Natural killer cell (primary cell): ENCODE data around the gene C10orf71. TPM values are rescaled to one million over a fixed set of nuclear protein-coding genes. Genes with fewer than 3 reads are reported as not detected.

Experiments used
- ATAC-seq, 3 donors: fragments of 150-1000 bp in 2 of 3; fragments of 200-7000 bp in 1 of 3; cut with Tn5 transposase; 1 replicate in 1 of 3; 2 replicates in 2 of 3; pipeline ENCODE4 v1.10.0; 2021; ENCODE audit warnings: mild to moderate bottlenecking in 2 of 3, moderate library complexity in 2 of 3
- DNase-seq, 2 donors: peaks; one replicate each; pipeline versions ENCODE4 v3.0.0 to v3.0.0-alpha.2; 2013 to 2021; ENCODE audit warnings: mixed read lengths in 1 of 2
- H3K27ac ChIP-seq: one replicate; pipeline ENCODE4 v1.5.1; 2013; ENCODE audit warnings: mild to moderate bottlenecking, low read length
- H3K27me3 ChIP-seq: one replicate; pipeline ENCODE4 v1.6.1; 2013; ENCODE audit warnings: low read length; ENCODE audit not compliant: control insufficient read depth, insufficient read depth
- H3K36me3 ChIP-seq: one replicate; pipeline ENCODE4 v1.6.1; 2013; ENCODE audit warnings: low read length; ENCODE audit not compliant: control insufficient read depth, insufficient read depth
- H3K4me1 ChIP-seq: one replicate; pipeline ENCODE4 v1.6.1; 2013; ENCODE audit warnings: low read length; ENCODE audit not compliant: control insufficient read depth, insufficient read depth
- H3K4me3 ChIP-seq: one replicate; pipeline ENCODE4 v1.5.1; 2013; ENCODE audit warnings: low read length
- H3K9me3 ChIP-seq: one replicate; pipeline ENCODE4 v1.6.1; 2013; ENCODE audit warnings: low read length; ENCODE audit not compliant: control insufficient read depth, insufficient read depth
- H3K27ac Mint-ChIP-seq, 2 donors: one replicate each; pipeline ENCODE4 v1.8.0; 2022; ENCODE audit warnings: mild to moderate bottlenecking in 2 of 2, mixed read lengths in 2 of 2, moderate library complexity in 1 of 2
- H3K27me3 Mint-ChIP-seq, 2 donors: one replicate each; pipeline ENCODE4 v1.8.0; 2022; ENCODE audit warnings: low read depth in 2 of 2, mixed read lengths in 2 of 2
- H3K36me3 Mint-ChIP-seq: one replicate; pipeline ENCODE4 v1.8.0; 2022; ENCODE audit warnings: mixed read lengths
- H3K4me1 Mint-ChIP-seq, 2 donors: one replicate each; pipeline ENCODE4 v1.8.0; 2022; ENCODE audit warnings: mixed read lengths in 2 of 2
- H3K4me3 Mint-ChIP-seq: one replicate; pipeline ENCODE4 v1.8.0; 2022; ENCODE audit warnings: mild to moderate bottlenecking, moderate library complexity, mixed read lengths
- H3K9me3 Mint-ChIP-seq, 2 donors: one replicate each; pipeline ENCODE4 v1.8.0; 2022; ENCODE audit warnings: mixed read lengths in 2 of 2
- WGBS: methylation state at CpG from one replicate; pipeline ENCODE4 v1.1.7; 2013; ENCODE audit warnings: missing lambda C conversion rate; ENCODE audit not compliant: insufficient coverage; 5-methylcytosine and 5-hydroxymethylcytosine counted together
- intact Hi-C: fragments of 100-400 bp; cut with micrococcal nuclease; formaldehyde crosslinking; loops from one replicate; pipeline ENCODE4 v1.14.2; 2022
- total RNA-seq, 4 donors: library from RNA; stranded (reverse); fragments of 120-200 nt in 1 of 4; gene quantifications; one replicate each; pipeline versions ENCODE4 v1.2.3 to v1.2.4, GENCODE V29; 2013 to 2022
- TF ChIP-seq, protein P1 (sequence below): fragments of 200-600 bp; IDR thresholded peaks from one replicate; pipeline ENCODE4 v1.8.0; 2022; ENCODE audit warnings: antibody characterized with exemption

Gene C10orf71
- total RNA-seq, 3 donors from 2014 or later (not counting 1 experiment from before 2014, with no cell fraction given): not detected

DNA sequence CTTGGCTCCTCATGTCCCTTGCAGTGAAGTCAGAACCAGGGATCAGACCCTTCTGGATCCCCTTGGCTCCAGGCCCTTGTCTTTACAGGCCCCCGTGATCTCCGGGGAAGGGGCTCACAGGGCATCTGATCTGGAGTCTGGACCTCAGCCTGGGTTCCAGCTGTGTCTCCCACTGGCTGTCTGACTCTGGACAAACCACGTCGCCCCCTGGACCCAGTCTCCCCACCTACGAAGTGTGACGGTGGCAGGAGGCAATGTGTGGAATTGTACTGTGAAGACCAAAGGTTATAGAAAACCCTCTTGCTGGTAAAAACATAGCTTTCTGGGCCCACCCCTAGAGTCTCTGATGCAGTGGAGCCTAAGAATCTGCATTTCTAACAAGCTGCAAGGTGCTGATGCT lies 15.5 kb upstream of the C10orf71 start:
- 98% methylated on average over 6 of the region's 6 CpGs for WGBS
- H3K4me1 ChIP-seq: peaks cover 9% of the 10 kb centered on the region
- H3K27me3 Mint-ChIP-seq: peaks cover 0 to 2% of the 10 kb centered on the region in 2 donors
- no peak overlapping the region for H3K27ac Mint-ChIP-seq
- H3K36me3 ChIP-seq: no peaks in the 10 kb centered on the region
- ATAC-seq (no peak), DNase-seq (no peak)
- no peaks in the 10 kb centered on the region for H3K9me3 ChIP-seq
- H3K4me1 Mint-ChIP-seq: peaks cover 24 to 27% of the 10 kb centered on the region in 2 donors
- no peak overlapping the region for H3K4me3 ChIP-seq
- TF ChIP-seq, protein P1, sequence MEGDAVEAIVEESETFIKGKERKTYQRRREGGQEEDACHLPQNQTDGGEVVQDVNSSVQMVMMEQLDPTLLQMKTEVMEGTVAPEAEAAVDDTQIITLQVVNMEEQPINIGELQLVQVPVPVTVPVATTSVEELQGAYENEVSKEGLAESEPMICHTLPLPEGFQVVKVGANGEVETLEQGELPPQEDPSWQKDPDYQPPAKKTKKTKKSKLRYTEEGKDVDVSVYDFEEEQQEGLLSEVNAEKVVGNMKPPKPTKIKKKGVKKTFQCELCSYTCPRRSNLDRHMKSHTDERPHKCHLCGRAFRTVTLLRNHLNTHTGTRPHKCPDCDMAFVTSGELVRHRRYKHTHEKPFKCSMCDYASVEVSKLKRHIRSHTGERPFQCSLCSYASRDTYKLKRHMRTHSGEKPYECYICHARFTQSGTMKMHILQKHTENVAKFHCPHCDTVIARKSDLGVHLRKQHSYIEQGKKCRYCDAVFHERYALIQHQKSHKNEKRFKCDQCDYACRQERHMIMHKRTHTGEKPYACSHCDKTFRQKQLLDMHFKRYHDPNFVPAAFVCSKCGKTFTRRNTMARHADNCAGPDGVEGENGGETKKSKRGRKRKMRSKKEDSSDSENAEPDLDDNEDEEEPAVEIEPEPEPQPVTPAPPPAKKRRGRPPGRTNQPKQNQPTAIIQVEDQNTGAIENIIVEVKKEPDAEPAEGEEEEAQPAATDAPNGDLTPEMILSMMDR: no peak
- H3K27me3 ChIP-seq: no peaks in the 10 kb centered on the region
- H3K9me3 Mint-ChIP-seq: no peaks in the 10 kb centered on the region
- H3K36me3 Mint-ChIP-seq: no peaks in the 10 kb centered on the region
- intact Hi-C loops: no loop called here
- H3K27ac ChIP-seq: no peak overlapping the region
- no peak overlapping the region for H3K4me3 Mint-ChIP-seq

DNA sequence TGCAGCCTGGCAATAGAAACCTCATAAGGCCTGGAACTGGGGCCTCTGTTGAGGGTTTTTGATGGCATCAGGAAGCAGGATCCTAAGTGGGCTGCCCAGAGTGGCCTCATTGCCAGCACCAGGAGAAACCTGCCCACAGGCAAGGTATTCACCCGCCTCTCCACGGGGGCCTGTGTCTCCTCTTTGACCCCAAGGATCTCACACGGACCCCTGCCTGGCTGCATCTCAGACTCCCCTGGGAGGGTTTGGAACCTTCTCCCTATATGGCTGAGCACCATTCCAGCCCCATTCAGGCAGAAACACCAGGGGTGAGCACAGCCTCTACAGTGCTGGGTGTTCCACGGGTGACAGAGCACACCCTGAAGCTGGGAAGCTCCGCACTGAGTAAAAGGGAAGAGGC lies 14.6 kb upstream of the C10orf71 start:
- H3K4me3 Mint-ChIP-seq: no peak overlapping the region
- no peaks in the 10 kb centered on the region for H3K9me3 Mint-ChIP-seq
- no peaks in the 10 kb centered on the region for H3K36me3 ChIP-seq
- ATAC-seq: no peak
- peaks cover 20 to 23% of the 10 kb centered on the region in 2 donors for H3K4me1 Mint-ChIP-seq
- H3K27me3 Mint-ChIP-seq: peaks cover 0 to 2% of the 10 kb centered on the region in 2 donors
- H3K27me3 ChIP-seq: no peaks in the 10 kb centered on the region
- H3K27ac Mint-ChIP-seq: no peak overlapping the region
- no peak overlapping the region for H3K4me3 ChIP-seq
- H3K4me1 ChIP-seq: peaks cover 8% of the 10 kb centered on the region
- H3K9me3 ChIP-seq: no peaks in the 10 kb centered on the region
- intact Hi-C loops: no loop called here
- TF ChIP-seq, protein P1: no peak
- no peaks in the 10 kb centered on the region for H3K36me3 Mint-ChIP-seq
- DNase-seq: no peak
- no peak overlapping the region for H3K27ac ChIP-seq
- WGBS: 92% methylated on average over 5 of the region's 5 CpGs

DNA sequence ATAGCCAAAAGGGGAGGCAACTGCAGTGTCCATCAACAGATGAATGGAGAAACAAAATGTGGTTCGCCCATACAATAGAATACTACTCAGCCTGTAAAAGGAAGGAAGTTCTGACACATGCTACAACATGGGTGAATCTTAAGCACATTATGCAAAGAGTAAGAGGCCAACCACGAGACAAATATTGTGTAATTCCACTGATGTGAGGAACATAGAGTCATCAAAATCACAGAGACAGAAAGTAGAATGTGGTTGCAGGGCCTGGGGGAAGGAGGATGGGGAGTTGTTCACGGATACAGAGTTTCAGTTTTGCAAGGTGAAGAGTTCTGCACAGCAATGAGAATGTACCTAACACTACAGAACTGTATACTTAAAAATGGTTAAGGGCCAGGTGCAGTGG lies 13.7 kb upstream of the C10orf71 start:
- 57% methylated on average over 3 of the region's 3 CpGs for WGBS
- intact Hi-C loops: no loop called here
- Histone ChIP-seq H3K36me3 (no peaks in the 10 kb centered on the region), H3K27ac (no peak overlapping the region), H3K9me3 (no peaks in the 10 kb centered on the region), H3K27me3 (no peaks in the 10 kb centered on the region), H3K4me1 (no peaks in the 10 kb centered on the region), H3K4me3 (no peak overlapping the region)
- no peak overlapping the region for H3K4me3 Mint-ChIP-seq
- H3K27ac Mint-ChIP-seq: peak overlapping the region in 1 of 2 donors; percentile 74
- ATAC-seq: peak; percentile 36 to 58 (median 52)
- H3K27me3 Mint-ChIP-seq: peaks cover 0 to 2% of the 10 kb centered on the region in 2 donors
- DNase-seq: no peak
- H3K36me3 Mint-ChIP-seq: no peaks in the 10 kb centered on the region
- H3K9me3 Mint-ChIP-seq: no peaks in the 10 kb centered on the region
- TF ChIP-seq, protein P1: no peak
- peaks cover 11 to 15% of the 10 kb centered on the region in 2 donors for H3K4me1 Mint-ChIP-seq

DNA sequence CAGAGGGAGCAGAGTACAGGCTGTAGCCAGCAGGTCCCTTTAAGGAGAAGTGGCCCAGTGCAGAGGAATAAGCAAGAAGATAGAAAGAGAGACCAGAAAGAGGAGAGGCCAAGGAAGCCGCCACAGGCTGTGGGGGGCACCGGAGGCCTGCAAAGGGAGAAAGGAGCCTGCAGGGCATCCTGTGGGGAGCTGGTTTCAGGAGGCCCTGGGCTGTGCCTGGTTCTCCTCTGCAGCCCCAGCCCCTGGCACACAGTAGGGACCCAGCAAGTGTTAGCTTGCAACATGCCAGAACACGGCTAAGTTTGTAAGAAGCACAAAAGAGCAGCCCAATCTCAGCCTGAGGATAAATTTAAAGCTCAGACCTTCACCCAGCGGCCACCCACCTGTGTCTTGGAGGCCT lies 12.3 kb upstream of the C10orf71 start:
- H3K27me3 Mint-ChIP-seq: peaks cover 2 to 11% of the 10 kb centered on the region in 2 donors
- no peak overlapping the region for H3K27ac ChIP-seq
- no peaks in the 10 kb centered on the region for H3K9me3 Mint-ChIP-seq
- H3K36me3 ChIP-seq: no peaks in the 10 kb centered on the region
- H3K4me3 ChIP-seq: no peak overlapping the region
- no peaks in the 10 kb centered on the region for H3K36me3 Mint-ChIP-seq
- no peaks in the 10 kb centered on the region for H3K4me1 ChIP-seq
- H3K27me3 ChIP-seq: no peaks in the 10 kb centered on the region
- H3K27ac Mint-ChIP-seq: peak overlapping the region in 1 of 2 donors; percentile 17
- 72% methylated on average over 4 of the region's 4 CpGs for WGBS
- no peak for ATAC-seq
- peaks cover 9% of the 10 kb centered on the region in 2 donors for H3K4me1 Mint-ChIP-seq
- intact Hi-C loops: no loop called here
- DNase-seq: no peak
- TF ChIP-seq, protein P1: no peak
- H3K9me3 ChIP-seq: no peaks in the 10 kb centered on the region
- H3K4me3 Mint-ChIP-seq: no peak overlapping the region
